Measurements from ENCODE around the gene TMEM31.

Gene TMEM31

DNA sequence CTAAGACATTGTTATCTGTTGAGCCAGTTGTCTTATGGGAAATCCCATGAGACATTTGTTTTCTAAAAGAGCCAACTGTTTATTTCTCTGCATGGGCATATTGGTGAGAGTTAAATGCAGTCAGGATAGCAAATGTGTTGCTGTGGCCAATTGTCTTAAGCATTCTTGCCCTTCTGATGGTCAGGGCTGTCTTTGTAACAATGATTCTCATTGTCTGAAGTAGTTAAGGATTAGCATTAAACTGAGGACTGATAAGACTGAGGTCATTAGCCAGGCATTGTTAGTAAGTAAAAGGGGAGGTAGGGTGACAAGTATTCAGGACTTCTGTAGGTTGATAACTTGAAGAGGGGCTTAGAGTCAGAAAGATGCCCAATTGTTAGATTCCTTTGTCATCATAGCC, 13.0 kb upstream of the TMEM31 start:
- TF ChIP-seq, protein P1, sequence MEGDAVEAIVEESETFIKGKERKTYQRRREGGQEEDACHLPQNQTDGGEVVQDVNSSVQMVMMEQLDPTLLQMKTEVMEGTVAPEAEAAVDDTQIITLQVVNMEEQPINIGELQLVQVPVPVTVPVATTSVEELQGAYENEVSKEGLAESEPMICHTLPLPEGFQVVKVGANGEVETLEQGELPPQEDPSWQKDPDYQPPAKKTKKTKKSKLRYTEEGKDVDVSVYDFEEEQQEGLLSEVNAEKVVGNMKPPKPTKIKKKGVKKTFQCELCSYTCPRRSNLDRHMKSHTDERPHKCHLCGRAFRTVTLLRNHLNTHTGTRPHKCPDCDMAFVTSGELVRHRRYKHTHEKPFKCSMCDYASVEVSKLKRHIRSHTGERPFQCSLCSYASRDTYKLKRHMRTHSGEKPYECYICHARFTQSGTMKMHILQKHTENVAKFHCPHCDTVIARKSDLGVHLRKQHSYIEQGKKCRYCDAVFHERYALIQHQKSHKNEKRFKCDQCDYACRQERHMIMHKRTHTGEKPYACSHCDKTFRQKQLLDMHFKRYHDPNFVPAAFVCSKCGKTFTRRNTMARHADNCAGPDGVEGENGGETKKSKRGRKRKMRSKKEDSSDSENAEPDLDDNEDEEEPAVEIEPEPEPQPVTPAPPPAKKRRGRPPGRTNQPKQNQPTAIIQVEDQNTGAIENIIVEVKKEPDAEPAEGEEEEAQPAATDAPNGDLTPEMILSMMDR (IDR thresholded peaks at IDR 0.05), result no peak

DNA sequence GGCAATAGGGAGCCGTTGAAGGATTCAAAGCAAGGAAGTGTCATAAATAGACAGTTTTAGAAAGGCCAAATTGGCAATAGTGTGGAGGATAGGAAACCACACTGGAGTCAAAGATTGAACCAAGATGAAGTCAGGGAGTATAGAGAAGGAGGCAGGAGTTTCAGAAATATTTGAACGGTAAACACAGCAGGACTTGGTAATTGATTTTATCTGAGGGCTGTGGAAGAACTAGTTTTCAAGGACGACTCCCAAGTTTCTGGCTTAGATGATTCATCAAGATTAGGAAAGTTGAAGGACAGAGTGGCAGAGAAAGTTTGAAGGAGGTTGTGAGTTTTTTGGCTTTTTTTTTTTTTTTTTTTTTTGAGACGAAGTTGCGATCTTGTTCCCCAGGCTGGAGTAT, 11.5 kb upstream of the TMEM31 start:
- TF ChIP-seq, protein P1 (IDR thresholded peaks at IDR 0.05), result no peak

DNA sequence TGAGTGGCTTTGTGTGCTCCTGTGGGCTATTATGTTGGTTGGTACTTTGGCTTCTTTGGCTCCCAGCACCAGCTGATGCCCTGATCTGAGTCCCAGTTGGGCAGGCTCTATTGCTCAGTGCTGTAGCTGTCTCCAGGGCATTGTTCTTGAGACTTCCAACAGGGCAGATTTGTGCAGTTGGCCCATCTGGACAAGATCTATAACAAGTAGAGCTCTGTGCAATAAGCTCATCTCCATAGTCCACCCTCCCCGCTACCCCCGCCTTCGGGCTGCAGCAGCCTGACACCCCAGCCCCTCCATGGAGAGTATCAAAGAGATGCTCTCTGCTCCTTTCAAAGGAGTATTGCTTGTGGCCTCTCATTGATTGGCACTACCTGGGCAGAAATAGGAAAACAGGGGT, 5.8 kb upstream of the TMEM31 start:
- TF ChIP-seq, protein P1 (IDR thresholded peaks at IDR 0.05), result no peak

DNA sequence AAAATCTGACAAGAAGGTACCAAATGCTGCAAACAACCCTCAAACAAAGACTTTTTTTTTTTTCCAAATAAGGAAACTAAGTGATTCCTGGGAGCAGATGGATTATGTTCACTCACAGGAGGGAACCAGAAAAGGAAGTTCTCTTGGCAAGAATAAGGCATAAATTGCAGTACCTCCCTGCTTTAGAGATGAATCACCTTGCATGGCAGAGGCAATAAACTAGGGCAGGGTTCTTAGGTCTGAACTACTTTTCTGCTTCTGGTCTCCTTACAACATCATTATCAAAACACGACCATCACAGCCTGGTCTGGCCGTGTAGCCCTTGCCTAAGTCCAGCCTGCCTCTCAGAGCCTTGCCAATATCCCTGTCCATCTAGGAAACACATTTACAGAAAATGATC, 6.3 kb downstream of the TMEM31 start:
- TF ChIP-seq, protein P1 (IDR thresholded peaks at IDR 0.05), result no peak

DNA sequence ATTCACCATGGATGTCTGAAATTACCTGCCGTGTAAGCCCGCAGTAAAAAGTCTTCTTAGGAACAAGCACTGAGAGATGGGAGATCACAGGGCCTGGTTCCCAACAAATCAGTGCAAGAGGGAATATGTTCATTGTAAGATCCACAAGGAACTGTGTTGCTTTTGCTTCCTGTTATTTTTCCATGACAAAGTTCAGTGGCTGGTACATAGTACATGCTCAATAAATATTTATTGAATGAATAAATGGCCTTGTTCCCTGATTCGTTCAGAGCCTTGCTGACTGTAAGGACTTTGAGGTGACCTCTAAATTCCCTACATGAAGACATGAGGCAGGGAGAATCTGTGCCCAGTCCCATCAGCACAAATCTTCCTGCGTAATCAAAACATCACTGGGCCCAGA, 7.4 kb downstream of the TMEM31 start:
- TF ChIP-seq, protein P1 (IDR thresholded peaks at IDR 0.05), result no peak

DNA sequence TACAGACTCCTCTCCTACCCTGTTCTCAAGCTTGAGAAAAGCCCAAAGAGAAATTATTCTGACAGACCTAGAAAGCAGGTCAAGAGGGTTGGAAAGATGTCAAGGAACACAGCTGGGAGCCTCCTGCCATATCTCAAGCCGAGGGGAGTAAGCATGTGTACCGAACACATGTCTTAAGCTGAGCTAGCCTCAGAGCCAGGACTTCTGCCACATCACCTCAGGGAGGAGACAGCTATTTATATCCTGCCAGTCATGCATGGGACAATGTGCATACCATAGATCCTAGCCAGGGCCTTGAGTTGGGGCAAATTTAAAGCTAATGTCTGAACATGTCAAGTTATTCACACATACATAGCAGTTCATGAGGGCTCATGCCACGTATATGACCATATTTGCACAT, 11.8 kb downstream of the TMEM31 start:
- TF ChIP-seq, protein P1 (IDR thresholded peaks at IDR 0.05), result no peak

DNA sequence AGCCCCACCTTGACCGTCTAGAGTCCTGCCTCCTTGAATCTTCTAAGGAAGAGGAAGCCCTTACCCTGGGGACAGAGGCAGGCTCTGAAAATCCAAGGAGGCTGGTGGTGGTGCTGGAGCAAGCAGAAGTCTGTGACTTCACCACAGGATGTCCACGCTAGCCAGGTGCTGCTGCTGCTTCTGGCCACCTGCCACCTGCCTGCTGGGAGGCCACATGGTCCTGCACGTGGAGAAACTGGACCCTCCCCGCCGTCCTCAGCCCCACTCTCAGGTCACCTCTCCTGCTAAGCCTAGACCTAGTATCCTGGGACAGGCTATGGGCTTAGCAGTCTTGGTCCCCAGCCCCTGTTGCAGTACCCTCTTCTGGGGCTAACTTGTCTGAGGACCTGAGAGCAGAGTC, 15.8 kb downstream of the TMEM31 start:
- TF ChIP-seq, protein P1 (IDR thresholded peaks at IDR 0.05), result no peak

DNA sequence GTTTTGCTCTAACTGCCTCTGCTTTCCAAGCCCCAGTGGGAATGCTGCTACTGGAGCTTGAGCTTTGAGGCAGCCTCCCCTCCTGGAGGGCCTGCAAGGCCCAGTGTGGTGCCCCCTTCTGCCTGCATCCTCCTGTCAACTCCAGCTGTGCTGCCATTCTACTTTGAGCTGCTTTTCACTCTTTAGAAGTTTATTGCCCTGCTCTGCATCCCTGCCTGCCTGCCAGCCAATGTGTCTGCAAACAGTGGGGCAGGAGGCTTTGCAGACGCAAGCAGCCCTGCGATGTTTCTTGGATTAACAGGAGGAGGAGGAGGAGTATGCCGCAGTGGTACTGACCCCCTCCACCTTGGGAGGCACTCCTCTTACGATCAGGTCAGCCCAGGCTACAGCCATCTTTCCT, 16.4 kb downstream of the TMEM31 start:
- TF ChIP-seq, protein P1 (IDR thresholded peaks at IDR 0.05), result no peak

Measured in LNCAP (cell line).